ENCODE data around the gene NDFIP1. TPM values are rescaled to one million over a fixed set of nuclear protein-coding genes. Genes with fewer than 3 reads are reported as not detected.
"Not testable (repeated sequence)": the region's sequence is repeated elsewhere in the genome, so short reads cannot be mapped to it uniquely, and the experiment has no call there.

NDFIP1 gene
- total and polyA plus RNA-seq, 5 experiments from 2014 or later: 102 to 144 (median 125) TPM

- peaks cover 2 to 61% (median 23%) of the 10 kb centered on the region in 3 donors for H3K36me3 Mint-ChIP-seq
- POLR2A ChIA-PET: no interaction called here
- H3K27ac Mint-ChIP-seq: no peak overlapping the region
- H3K4me3 Mint-ChIP-seq: no peak overlapping the region
- H3K4me1 Mint-ChIP-seq: peaks cover 0 to 11% (median 4%) of the 10 kb centered on the region in 4 donors
- ATAC-seq: peak; percentile 74 to 81
- H3K9me3 Mint-ChIP-seq: no peaks in the 10 kb centered on the region
- DNase-seq: peak; percentile 18 to 83 (median 57)
- H3K27me3 Mint-ChIP-seq: no peaks in the 10 kb centered on the region
These were observed 36.7 kb downstream of the NDFIP1 start for GRCh38 chr5:142145106-142145900.

- Mint-ChIP-seq H3K4me1 (peaks cover 2 to 6% (median 3%) of the 10 kb centered on the region in 4 donors), H3K27me3 (no peaks in the 10 kb centered on the region), H3K9me3 (no peaks in the 10 kb centered on the region), H3K27ac (peak overlapping the region in 3 of 10 donors; percentile 16 to 52 (median 48)), H3K4me3 (no peak overlapping the region), H3K36me3 (peaks cover 4 to 63% (median 18%) of the 10 kb centered on the region in 3 donors)
- no peak for DNase-seq
- ATAC-seq: no peak
- POLR2A ChIA-PET: interaction anchor here (0.7 to 1.2 kb wide), 2 partner anchors 9 to 139 kb away, joined by 3 to 4 read pairs; no protein-coding TSS in a partner anchor
These were observed 40.8 kb downstream of the NDFIP1 start for GRCh38 chr5:142149363-142149762.

GRCh38 chr5:142150431-142150830 lies 41.9 kb downstream of the NDFIP1 start:
- Mint-ChIP-seq H3K4me1 (peaks cover 2 to 6% (median 5%) of the 10 kb centered on the region in 4 donors), H3K27me3 (no peaks in the 10 kb centered on the region), H3K4me3 (peak overlapping the region in 1 of 10 donors; percentile 21), H3K36me3 (peaks cover 4 to 71% (median 17%) of the 10 kb centered on the region in 3 donors), H3K27ac (peak overlapping the region in 3 of 10 donors; percentile 12 to 48 (median 31)), H3K9me3 (no peaks in the 10 kb centered on the region)
- POLR2A ChIA-PET: no interaction called here
- no peak for ATAC-seq
- no peak for DNase-seq

- DNase-seq: peak; percentile 10 to 75 (median 56)
- Mint-ChIP-seq H3K4me1 (peaks cover 2 to 8% (median 6%) of the 10 kb centered on the region in 4 donors), H3K4me3 (no peak overlapping the region), H3K27me3 (no peaks in the 10 kb centered on the region), H3K27ac (no peak overlapping the region), H3K9me3 (no peaks in the 10 kb centered on the region), H3K36me3 (peaks cover 4 to 72% (median 13%) of the 10 kb centered on the region in 3 donors)
- POLR2A ChIA-PET: no interaction called here
- ATAC-seq: peak; percentile 69 to 82
These were observed 43.1 kb downstream of the NDFIP1 start for GRCh38 chr5:142151436-142152383.

- Mint-ChIP-seq H3K27ac (no peak overlapping the region), H3K4me3 (no peak overlapping the region)
These were observed 43.8 kb downstream of the NDFIP1 start for GRCh38 chr5:142152384-142152732.

GRCh38 chr5:142153674-142154448 lies 45.3 kb downstream of the NDFIP1 start:
- H3K9me3 Mint-ChIP-seq: no peaks in the 10 kb centered on the region

More at GRCh38 chr5:142152384-142152732, 43.8 kb downstream of the NDFIP1 start:
- H3K4me1 Mint-ChIP-seq: peaks cover 2 to 10% (median 5%) of the 10 kb centered on the region in 4 donors
- peaks cover 4 to 71% (median 7%) of the 10 kb centered on the region in 3 donors for H3K36me3 Mint-ChIP-seq
- POLR2A ChIA-PET: no interaction called here
- DNase-seq (no peak), ATAC-seq (no peak)
- no peaks in the 10 kb centered on the region for H3K27me3 Mint-ChIP-seq
- no peaks in the 10 kb centered on the region for H3K9me3 Mint-ChIP-seq

GRCh38 chr5:142154449-142154841 lies 45.9 kb downstream of the NDFIP1 start:
- POLR2A ChIA-PET, ATAC-seq, H3K9me3 Mint-ChIP-seq, DNase-seq, H3K27ac Mint-ChIP-seq, H3K4me1 Mint-ChIP-seq, H3K27me3 Mint-ChIP-seq, H3K4me3 Mint-ChIP-seq: not testable (repeated sequence)
- peaks cover 2 to 65% (median 4%) of the 10 kb centered on the region in 3 donors for H3K36me3 Mint-ChIP-seq

More at GRCh38 chr5:142153674-142154448, 45.3 kb downstream of the NDFIP1 start:
- no peak overlapping the region for H3K27ac Mint-ChIP-seq
- peaks cover 0 to 10% (median 3%) of the 10 kb centered on the region in 4 donors for H3K4me1 Mint-ChIP-seq
- POLR2A ChIA-PET: no interaction called here
- ATAC-seq (no peak), DNase-seq (no peak)
- H3K36me3 Mint-ChIP-seq: peaks cover 2 to 69% (median 4%) of the 10 kb centered on the region in 3 donors
- no peak overlapping the region for H3K4me3 Mint-ChIP-seq
- H3K27me3 Mint-ChIP-seq: no peaks in the 10 kb centered on the region

GRCh38 chr5:142156839-142157463 lies 48.4 kb downstream of the NDFIP1 start:
- Mint-ChIP-seq H3K4me3 (no peak overlapping the region), H3K27ac (peak overlapping the region in 1 of 10 donors; percentile 39), H3K4me1 (peaks cover 7 to 23% (median 13%) of the 10 kb centered on the region in 4 donors), H3K9me3 (no peaks in the 10 kb centered on the region), H3K36me3 (peaks cover 0 to 45% (median 2%) of the 10 kb centered on the region in 3 donors), H3K27me3 (no peaks in the 10 kb centered on the region)
- POLR2A ChIA-PET: no interaction called here
- ATAC-seq: no peak
- DNase-seq: no peak

- H3K9me3 Mint-ChIP-seq: no peaks in the 10 kb centered on the region
- H3K27me3 Mint-ChIP-seq: no peaks in the 10 kb centered on the region
- H3K4me1 Mint-ChIP-seq: peaks cover 6 to 27% (median 13%) of the 10 kb centered on the region in 4 donors
- H3K27ac Mint-ChIP-seq: peak overlapping the region in 2 of 10 donors; percentile 11 to 32
- H3K4me3 Mint-ChIP-seq: no peak overlapping the region
- peaks cover 0 to 31% (median 2%) of the 10 kb centered on the region in 3 donors for H3K36me3 Mint-ChIP-seq
- POLR2A ChIA-PET: no interaction called here
- ATAC-seq: no peak
- no peak for DNase-seq
These were observed 50.8 kb downstream of the NDFIP1 start for GRCh38 chr5:142159354-142159753.

- Mint-ChIP-seq H3K27ac (peak overlapping the region in 3 of 10 donors; percentile 31 to 61 (median 59)), H3K9me3 (no peaks in the 10 kb centered on the region), H3K36me3 (peaks cover 0 to 2% (median 0%) of the 10 kb centered on the region in 3 donors), H3K27me3 (no peaks in the 10 kb centered on the region), H3K4me1 (peaks cover 4 to 22% (median 14%) of the 10 kb centered on the region in 4 donors), H3K4me3 (no peak overlapping the region)
- no peak for ATAC-seq
- POLR2A ChIA-PET: interaction anchor here (0.8 kb wide), 1 partner anchor 20 kb away, joined by 3 read pairs; no protein-coding TSS in a partner anchor
- DNase-seq: no peak
These were observed 55.7 kb downstream of the NDFIP1 start for GRCh38 chr5:142164315-142164714.

- DNase-seq: no peak
- Mint-ChIP-seq H3K27me3 (no peaks in the 10 kb centered on the region), H3K9me3 (no peaks in the 10 kb centered on the region), H3K27ac (no peak overlapping the region), H3K4me3 (no peak overlapping the region), H3K4me1 (peaks cover 0 to 11% (median 6%) of the 10 kb centered on the region in 4 donors), H3K36me3 (no peaks in the 10 kb centered on the region)
- no peak for ATAC-seq
- POLR2A ChIA-PET: interaction anchor here (0.7 kb wide), 1 partner anchor 15 kb away, joined by 4 read pairs; no protein-coding TSS in a partner anchor
These were observed 58.2 kb downstream of the NDFIP1 start for GRCh38 chr5:142166754-142167153.
